Measurements from ENCODE around the gene MAP1B. TPM values are rescaled to one million over a fixed set of nuclear protein-coding genes. Genes with fewer than 3 reads are reported as not detected.

Gene MAP1B
- total and polyA plus RNA-seq, 10 of the 15 experiments (the other 5 are each of a cell fraction or from before 2014, with no cell fraction given), result 0.02 to 0.81 (median 0.06) TPM; not detected in 1

GRCh38 chr5:72210888-72211678, 103.8 kb downstream of the MAP1B start:
- BruUV-seq (replicated peaks), result no TSS peak
- Histone ChIP-seq H3K79me2 (ENCODE audit: control insufficient read depth, insufficient read depth, low read length) (no peaks in the 10 kb centered on the region), H4K20me1 (ENCODE audit: control insufficient read depth, insufficient read depth) (no peaks in the 10 kb centered on the region), H3K4me1 (ENCODE audit: control insufficient read depth, insufficient read depth, low read length) (no peaks in the 10 kb centered on the region), H3K36me3 (ENCODE audit: control insufficient read depth in 2 of 2, insufficient read depth in 2 of 2, low read length in 1 of 2) (no peaks in the 10 kb centered on the region), H2AFZ (ENCODE audit: control insufficient read depth, low read depth, low read length) (no peak overlapping the region), H3K9ac (ENCODE audit: control insufficient read depth, insufficient read depth, low read length) (no peak overlapping the region), H3K9me3 (replicated peaks; ENCODE audit: control insufficient read depth, insufficient read depth, low read length) (no peaks in the 10 kb centered on the region), H3K27me3 (replicated peaks in 1 of 2; ENCODE audit: control insufficient read depth in 2 of 2, insufficient read depth in 2 of 2, low read length in 1 of 2) (no peaks in the 10 kb centered on the region), H3K4me3 (no peak overlapping the region), H3K4me2 (ENCODE audit: control insufficient read depth, insufficient read depth) (no peak overlapping the region), H3K27ac (ENCODE audit: control insufficient read depth, insufficient read depth) (no peak overlapping the region)
- ChIA-PET RAD21 (ENCODE audit: unreplicated experiment) (no interaction called here), SMC1A (ENCODE audit: uncharacterized antibody, unreplicated experiment) (no interaction called here), CTCF (no interaction called here), POLR2A (no interaction called here)
- 95% methylated on average over 6 of the region's 6 CpGs for WGBS (ENCODE audit: insufficient coverage, insufficient replicate concordance, low lambda C conversion rate, missing lambda C conversion rate)
- FAIRE-seq, result no peak
- DNase-seq (ENCODE audit: low read depth, low spot score), result no peak
- in situ Hi-C loops (cut with MboI), result no loop called here
- TF ChIP-seq NR2C1 (IDR thresholded peaks at IDR 0.05) (no peak), HCFC1 (IDR thresholded peaks at IDR 0.05; ENCODE audit: low read length) (no peak), E2F8 (IDR thresholded peaks at IDR 0.05; ENCODE audit: low read depth, partially characterized antibody) (no peak), ZNF274 (IDR thresholded peaks at IDR 0.05; ENCODE audit: insufficient read depth, insufficient read length) (no peak), SREBF1 (IDR thresholded peaks at IDR 0.05; ENCODE audit: low read length) (no peak), GABPA (IDR thresholded peaks at IDR 0.05; ENCODE audit: low read depth) (no peak), BACH1 (IDR thresholded peaks at IDR 0.05; ENCODE audit: borderline replicate concordance) (no peak), RBBP5 (conservative IDR thresholded peaks at IDR 0.05) (no peak), NR2F1 (conservative IDR thresholded peaks at IDR 0.05) (no peak), HDAC6 (IDR thresholded peaks at IDR 0.05; ENCODE audit: unreplicated experiment) (no peak)
- no peak for ATAC-seq
- intact Hi-C loops (cut with micrococcal nuclease; ENCODE audit: unreplicated experiment), result no loop called here

All from GM12878 (cell line).